Pancreas (tissue), 10 donors: ENCODE results near the gene PPM1L. TPM values are rescaled to one million over a fixed set of nuclear protein-coding genes. Genes with fewer than 3 reads are reported as not detected.

Source experiments
- ATAC-seq, 4 donors: fragments of 200-7000 bp; cut with Tn5 transposase; one replicate each; pipeline versions ENCODE4 v1.8.0 to v1.9.1; 2020; ENCODE audit warnings: mild to moderate bottlenecking in 4 of 4, moderate library complexity in 4 of 4
- DNase-seq, 6 donors: peaks; one replicate each; pipeline ENCODE4 v3.0.0-alpha.2; 2020
- FAIRE-seq: peaks from 2 replicates; lab custom pipeline; 2012; peaks lifted over from hg19 to GRCh38; lab: Jason Lieb, UNC
- H3K27ac ChIP-seq, 4 donors: fragments of 200-600 bp; sonication (generic); 1 replicate in 3 of 4; 2 replicates in 1 of 4; pipeline versions ENCODE4 v1.5.0 to v1.8.0; 2020
- H3K27me3 ChIP-seq, 4 donors: fragments of 200-600 bp; one replicate each; pipeline ENCODE4 v1.8.0; 2021
- H3K36me3 ChIP-seq, 3 donors: fragments of 200-600 bp; sonication (generic) in 1 of 3; one replicate each; pipeline versions ENCODE4 v1.5.0 to v1.8.0; 2020 to 2021
- H3K4me1 ChIP-seq, 3 donors: fragments of 200-600 bp; one replicate each; pipeline ENCODE4 v1.8.0; 2021
- H3K4me3 ChIP-seq, 4 donors: fragments of 200-600 bp; sonication (generic) in 2 of 4; one replicate each; pipeline versions ENCODE4 v1.5.0 to v1.8.0; 2020 to 2021
- H3K9me3 ChIP-seq, 4 donors: fragments of 200-600 bp; one replicate each; pipeline ENCODE4 v1.8.0; 2021
- WGBS, 2 donors: extraction: QIAGEN DNeasy Blood & Tissue Kit; methylation state at CpG; one replicate each; pipeline ENCODE4 v1.1.7; 2013; 5-methylcytosine and 5-hydroxymethylcytosine counted together
- intact Hi-C, 3 donors: fragments of 100-400 bp; cut with DNase I; formaldehyde crosslinking; loops; one replicate each; pipeline versions ENCODE4 v1.11.1 to v1.14.2; 2022
- polyA plus RNA-seq, 2 donors: library from polyadenylated mRNA; stranded (reverse); fragments of 200-250 nt; gene quantifications; one replicate each; pipeline ENCODE4 v1.2.3, GENCODE V29; 2013
- total RNA-seq, 6 donors: library from RNA; stranded (reverse); fragmentation: NEBNext Ultra II Directional in 4 of 6; extraction: Animal tissue kit (Norgen Biotek cat#: 25700) in 4 of 6; gene quantifications; one replicate each; pipeline versions ENCODE4 v1.2.1 to v1.2.4, GENCODE V29; 2021 to 2023
- TF ChIP-seq, protein P1 (sequence below), 4 donors: fragments of 200-600 bp; sonication (generic) in 3 of 4; IDR thresholded peaks; one replicate each; pipeline versions ENCODE4 v1.5.0 to v1.8.0; 2021; ENCODE audit warnings: antibody characterized with exemption in 4 of 4
- donor health status: healthy with polysubstance abuse.
- donor health status: DM: no; HTN: no; CAD: no; lungs with moderate emphysema.
- donor health status: DM: no; HTN: no; CAD: no.
- donor health status: control.
- donor health status: control.
- donor health status: Bipolar disorder and iron deficiency.
- donor health status: DM: yes; HTN: yes; CAD: no.
- donor health status: DM: no; HTN: no; CAD: no.
- donor health status: DM: no; HTN: no; CAD: no.
- donor health status: DM: yes; HTN: yes; CAD: no.

Gene PPM1L
- total and polyA plus RNA-seq, 8 donors, result 2.3 to 12.3 (median 6.4) TPM

DNA sequence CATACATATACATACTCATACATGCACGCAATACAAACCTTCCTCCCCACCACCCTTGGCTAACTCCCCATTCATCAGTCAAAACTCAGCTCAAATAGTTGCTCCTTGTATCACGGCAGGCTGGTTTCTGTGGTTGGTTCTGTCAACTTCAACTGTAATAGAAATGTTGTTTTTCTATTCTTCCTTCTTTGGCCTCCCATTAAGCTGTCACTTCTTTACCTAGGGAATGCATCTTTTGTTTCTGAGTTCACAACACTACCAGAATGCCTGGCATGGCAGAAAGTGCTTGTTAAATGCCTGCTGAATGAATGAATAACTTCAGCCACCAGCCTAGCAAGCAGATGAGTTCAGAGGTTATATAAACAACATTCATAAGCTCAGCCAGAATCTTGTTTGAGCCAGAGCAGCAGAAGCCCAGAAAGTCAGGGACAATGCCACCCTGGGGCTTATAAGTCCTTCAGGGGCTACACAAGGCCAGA is 286.0 kb downstream of the PPM1L start:
- peak; percentile 71 to 90 (median 82) for ATAC-seq
- 60% methylated on average over 2 of the region's 2 CpGs for WGBS, 2 donors

DNA sequence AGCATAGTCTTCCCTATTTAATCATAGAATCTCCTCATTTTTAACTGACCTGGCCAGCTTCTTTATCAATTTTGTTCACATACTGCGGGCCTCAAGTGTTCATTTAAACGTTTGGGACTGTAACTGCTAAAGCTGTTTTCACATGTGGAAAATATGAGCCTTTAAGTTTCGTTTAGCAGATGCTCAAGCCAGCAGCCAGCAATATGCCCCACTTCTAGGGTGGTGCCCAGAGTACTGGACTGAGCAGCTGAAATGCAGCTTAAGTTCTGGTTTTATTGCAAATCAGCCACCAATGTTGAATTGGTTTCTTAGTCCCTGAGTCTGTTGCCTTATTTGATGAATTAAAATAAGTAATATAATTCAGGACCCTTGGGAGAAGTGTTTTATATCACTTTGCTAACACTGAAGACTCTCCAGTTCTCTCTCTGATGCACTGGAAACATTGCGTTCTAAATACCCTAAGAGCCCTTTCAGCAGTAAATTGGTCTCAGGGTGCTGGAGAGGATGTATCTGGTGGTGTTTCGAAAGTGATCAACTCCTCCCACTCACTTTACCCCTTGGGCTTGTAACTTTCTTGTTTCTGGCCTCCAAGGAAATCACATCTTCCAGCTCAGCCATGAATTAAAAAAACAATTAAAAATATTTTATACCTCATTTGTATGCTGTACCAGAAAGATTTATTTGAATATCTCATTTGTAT is 287.5 kb downstream of the PPM1L start:
- H3K4me3 ChIP-seq, result no peak overlapping the region
- ATAC-seq, result no peak
- H3K27me3 ChIP-seq, result no peaks in the 10 kb centered on the region
- no peak overlapping the region for H3K27ac ChIP-seq
- TF ChIP-seq, protein P1, sequence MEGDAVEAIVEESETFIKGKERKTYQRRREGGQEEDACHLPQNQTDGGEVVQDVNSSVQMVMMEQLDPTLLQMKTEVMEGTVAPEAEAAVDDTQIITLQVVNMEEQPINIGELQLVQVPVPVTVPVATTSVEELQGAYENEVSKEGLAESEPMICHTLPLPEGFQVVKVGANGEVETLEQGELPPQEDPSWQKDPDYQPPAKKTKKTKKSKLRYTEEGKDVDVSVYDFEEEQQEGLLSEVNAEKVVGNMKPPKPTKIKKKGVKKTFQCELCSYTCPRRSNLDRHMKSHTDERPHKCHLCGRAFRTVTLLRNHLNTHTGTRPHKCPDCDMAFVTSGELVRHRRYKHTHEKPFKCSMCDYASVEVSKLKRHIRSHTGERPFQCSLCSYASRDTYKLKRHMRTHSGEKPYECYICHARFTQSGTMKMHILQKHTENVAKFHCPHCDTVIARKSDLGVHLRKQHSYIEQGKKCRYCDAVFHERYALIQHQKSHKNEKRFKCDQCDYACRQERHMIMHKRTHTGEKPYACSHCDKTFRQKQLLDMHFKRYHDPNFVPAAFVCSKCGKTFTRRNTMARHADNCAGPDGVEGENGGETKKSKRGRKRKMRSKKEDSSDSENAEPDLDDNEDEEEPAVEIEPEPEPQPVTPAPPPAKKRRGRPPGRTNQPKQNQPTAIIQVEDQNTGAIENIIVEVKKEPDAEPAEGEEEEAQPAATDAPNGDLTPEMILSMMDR (IDR thresholded peaks at IDR 0.05), result no peak
- WGBS, 2 donors, result 86% methylated on average over 5 of the region's 5 CpGs
- intact Hi-C loops, result no loop called here
- peaks cover 0 to 7% (median 0%) of the 10 kb centered on the region in 3 donors for H3K4me1 ChIP-seq
- no peak for DNase-seq
- no peak for FAIRE-seq
- no peaks in the 10 kb centered on the region for H3K9me3 ChIP-seq
- no peaks in the 10 kb centered on the region for H3K36me3 ChIP-seq

More for the DNA sequence above, 286.0 kb downstream of the PPM1L start:
- Histone ChIP-seq H3K4me1 (peaks cover 0 to 7% (median 0%) of the 10 kb centered on the region in 3 donors), H3K4me3 (no peak overlapping the region), H3K27me3 (no peaks in the 10 kb centered on the region), H3K36me3 (no peaks in the 10 kb centered on the region), H3K27ac (no peak overlapping the region), H3K9me3 (no peaks in the 10 kb centered on the region)
- TF ChIP-seq, protein P1 (IDR thresholded peaks at IDR 0.05), result no peak
- FAIRE-seq, result no peak
- DNase-seq, result peak in 2 of 6 donors; percentile 13 to 25
- intact Hi-C loops, result no loop called here

DNA sequence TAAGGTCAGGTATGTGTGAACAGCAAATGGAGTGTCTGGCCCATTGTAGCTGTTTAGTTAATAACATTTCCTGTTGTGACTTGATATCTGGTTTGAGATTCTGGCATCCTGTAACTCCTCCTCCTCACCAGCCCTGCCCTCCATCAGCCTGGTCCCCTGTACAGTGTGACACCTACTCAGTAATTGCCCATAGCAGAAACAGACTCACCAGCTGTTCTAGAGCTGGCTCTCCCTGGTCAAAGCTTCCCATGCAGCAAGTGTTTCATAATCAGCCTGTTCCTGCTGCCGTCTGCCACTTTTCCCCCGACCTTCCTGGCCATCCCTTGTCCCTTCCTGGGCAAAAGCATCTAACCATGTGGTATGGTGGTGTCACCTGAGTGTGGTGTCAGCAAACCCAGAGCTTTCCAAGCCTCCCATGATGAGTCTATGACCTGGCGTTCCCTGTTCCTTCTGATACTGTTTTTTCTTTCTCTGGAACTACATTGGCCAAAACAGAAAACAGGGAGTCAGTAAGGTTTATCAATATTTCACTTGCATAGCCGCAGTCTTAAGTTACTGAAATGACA is 293.7 kb downstream of the PPM1L start:
- Histone ChIP-seq H3K27ac (no peak overlapping the region), H3K4me3 (no peak overlapping the region), H3K27me3 (no peaks in the 10 kb centered on the region), H3K36me3 (no peaks in the 10 kb centered on the region), H3K9me3 (no peaks in the 10 kb centered on the region), H3K4me1 (peaks cover 0 to 4% (median 0%) of the 10 kb centered on the region in 3 donors)
- ATAC-seq (no peak), DNase-seq (no peak), FAIRE-seq (no peak)
- TF ChIP-seq, protein P1 (IDR thresholded peaks at IDR 0.05), result no peak
- intact Hi-C loops, result no loop called here
- WGBS, 2 donors, result 71 to 79% methylated on average over 4 of the region's 4 CpGs

DNA sequence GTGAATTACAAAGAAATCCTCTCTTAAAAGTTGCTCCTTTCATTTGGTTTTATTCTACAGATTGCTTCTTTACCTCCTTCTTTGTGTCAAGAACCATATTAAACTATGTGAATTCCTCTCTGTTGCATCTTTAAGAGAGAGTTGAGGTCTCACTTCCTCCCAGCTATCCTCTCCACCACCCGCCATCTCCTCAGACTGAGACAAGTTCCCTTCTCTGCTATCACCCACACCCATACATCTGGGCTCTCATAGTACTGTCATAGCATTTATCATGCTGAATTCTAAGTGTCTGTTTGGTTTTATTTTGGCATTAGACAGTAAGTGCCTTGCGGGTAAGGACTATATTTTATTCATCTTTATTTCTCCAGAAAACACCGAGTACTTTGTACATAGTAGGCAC is 294.9 kb downstream of the PPM1L start:
- no peaks in the 10 kb centered on the region for H3K9me3 ChIP-seq
- TF ChIP-seq, protein P1 (IDR thresholded peaks at IDR 0.05), result no peak
- H3K27ac ChIP-seq, result no peak overlapping the region
- DNase-seq (no peak), FAIRE-seq (no peak), ATAC-seq (no peak)
- intact Hi-C loops, result no loop called here
- 95 to 96% methylated on average over 3 of the region's 3 CpGs for WGBS, 2 donors
- no peaks in the 10 kb centered on the region for H3K36me3 ChIP-seq
- H3K4me1 ChIP-seq, result peaks cover 0 to 4% (median 0%) of the 10 kb centered on the region in 3 donors
- H3K27me3 ChIP-seq, result no peaks in the 10 kb centered on the region
- H3K4me3 ChIP-seq, result no peak overlapping the region

DNA sequence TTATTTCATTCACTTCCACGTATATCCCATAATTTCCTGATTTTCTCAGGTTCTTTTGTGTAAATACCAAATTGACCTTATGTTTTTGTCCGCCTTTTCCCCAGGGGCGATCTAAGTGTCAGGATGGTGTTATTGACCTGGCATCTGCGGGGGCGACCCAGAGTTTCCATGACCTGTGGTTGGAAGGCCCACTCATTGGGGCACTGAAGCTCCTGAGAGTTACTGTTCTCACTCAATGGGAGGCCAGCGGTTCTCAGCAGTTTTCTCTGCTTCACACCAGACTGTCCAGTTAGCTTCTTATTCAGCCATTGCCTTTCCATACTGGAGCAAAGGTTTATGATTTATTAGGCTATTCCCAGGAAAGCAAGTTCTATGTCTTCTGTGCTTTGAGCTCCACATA is 295.8 kb downstream of the PPM1L start:
- WGBS, 2 donors, result 94 to 97% methylated on average over 6 of the region's 6 CpGs
- no peak for FAIRE-seq
- no peak overlapping the region for H3K27ac ChIP-seq
- H3K9me3 ChIP-seq, result no peaks in the 10 kb centered on the region
- TF ChIP-seq, protein P1 (IDR thresholded peaks at IDR 0.05), result no peak
- peaks cover 0 to 4% (median 0%) of the 10 kb centered on the region in 3 donors for H3K4me1 ChIP-seq
- no peak for DNase-seq
- intact Hi-C loops, result no loop called here
- no peak overlapping the region for H3K4me3 ChIP-seq
- no peaks in the 10 kb centered on the region for H3K36me3 ChIP-seq
- no peaks in the 10 kb centered on the region for H3K27me3 ChIP-seq
- no peak for ATAC-seq
